Measurements from ENCODE around the gene VWC2.
A peak's percentile ranks its signal among the peaks of the same experiment; 100 is the strongest.

The VWC2 gene

GRCh38 chr7:49773218-49773935 lies at the start of gene VWC2:
Gene VWC2 (plus strand): TSS chr7:49773638. CDS start chr7:49775436, 1,798 bp downstream.
- Mint-ChIP-seq H3K36me3 (ENCODE audit: low read depth) (no peaks in the 10 kb centered on the region), H3K27me3 (ENCODE audit: low read depth) (peaks cover 61% of the 10 kb centered on the region), H3K9me3 (no peaks in the 10 kb centered on the region), H3K27ac (peak within 1 kb of the TSS; percentile 67), H3K4me1 (ENCODE audit: low read depth) (peaks cover 3% of the 10 kb centered on the region), H3K4me3 (peak within 1 kb of the TSS; percentile 38)
- no peak for DNase-seq (ENCODE audit: low spot score)

GRCh38 chr7:49724071-49724470 lies 49.4 kb upstream of the VWC2 start:
- Mint-ChIP-seq H3K27me3 (ENCODE audit: low read depth) (no peaks in the 10 kb centered on the region), H3K36me3 (ENCODE audit: low read depth) (no peaks in the 10 kb centered on the region), H3K4me3 (no peak overlapping the region), H3K9me3 (no peaks in the 10 kb centered on the region), H3K4me1 (ENCODE audit: low read depth) (no peaks in the 10 kb centered on the region), H3K27ac (no peak overlapping the region)
- no peak for DNase-seq (ENCODE audit: low spot score)

- no peaks in the 10 kb centered on the region for H3K36me3 Mint-ChIP-seq (ENCODE audit: low read depth)
- H3K27me3 Mint-ChIP-seq (ENCODE audit: low read depth), result no peaks in the 10 kb centered on the region
- H3K4me1 Mint-ChIP-seq (ENCODE audit: low read depth), result no peaks in the 10 kb centered on the region
- no peak overlapping the region for H3K4me3 Mint-ChIP-seq
- H3K27ac Mint-ChIP-seq, result no peak overlapping the region
- DNase-seq (ENCODE audit: low spot score), result no peak
- no peaks in the 10 kb centered on the region for H3K9me3 Mint-ChIP-seq
Measured at GRCh38 chr7:49731836-49732235, 41.6 kb upstream of the VWC2 start.

GRCh38 chr7:49762666-49763065 lies 10.8 kb upstream of the VWC2 start:
- H3K36me3 Mint-ChIP-seq (ENCODE audit: low read depth), result no peaks in the 10 kb centered on the region
- no peak overlapping the region for H3K27ac Mint-ChIP-seq
- no peaks in the 10 kb centered on the region for H3K9me3 Mint-ChIP-seq
- no peak overlapping the region for H3K4me3 Mint-ChIP-seq
- no peaks in the 10 kb centered on the region for H3K4me1 Mint-ChIP-seq (ENCODE audit: low read depth)
- no peak for DNase-seq (ENCODE audit: low spot score)
- H3K27me3 Mint-ChIP-seq (ENCODE audit: low read depth), result no peaks in the 10 kb centered on the region

- H3K9me3 Mint-ChIP-seq, result no peaks in the 10 kb centered on the region
- no peak for DNase-seq (ENCODE audit: low spot score)
- no peak overlapping the region for H3K4me3 Mint-ChIP-seq
- no peaks in the 10 kb centered on the region for H3K36me3 Mint-ChIP-seq (ENCODE audit: low read depth)
- no peaks in the 10 kb centered on the region for H3K27me3 Mint-ChIP-seq (ENCODE audit: low read depth)
- no peak overlapping the region for H3K27ac Mint-ChIP-seq
- no peaks in the 10 kb centered on the region for H3K4me1 Mint-ChIP-seq (ENCODE audit: low read depth)
Measured at GRCh38 chr7:49763791-49764190, 9.6 kb upstream of the VWC2 start.

GRCh38 chr7:49766966-49767365 lies 6.5 kb upstream of the VWC2 start:
- no peak for DNase-seq (ENCODE audit: low spot score)
- Mint-ChIP-seq H3K36me3 (ENCODE audit: low read depth) (no peaks in the 10 kb centered on the region), H3K4me3 (no peak overlapping the region), H3K27me3 (ENCODE audit: low read depth) (peaks cover 19% of the 10 kb centered on the region), H3K4me1 (ENCODE audit: low read depth) (no peaks in the 10 kb centered on the region), H3K27ac (no peak overlapping the region), H3K9me3 (no peaks in the 10 kb centered on the region)

- Mint-ChIP-seq H3K27me3 (ENCODE audit: low read depth) (peaks cover 27% of the 10 kb centered on the region), H3K4me1 (ENCODE audit: low read depth) (no peaks in the 10 kb centered on the region), H3K9me3 (no peaks in the 10 kb centered on the region), H3K27ac (no peak overlapping the region), H3K4me3 (no peak overlapping the region), H3K36me3 (ENCODE audit: low read depth) (no peaks in the 10 kb centered on the region)
- no peak for DNase-seq (ENCODE audit: low spot score)
Measured at GRCh38 chr7:49767719-49768118, 5.7 kb upstream of the VWC2 start.

GRCh38 chr7:49768254-49768653 lies 5.2 kb upstream of the VWC2 start:
- H3K4me3 Mint-ChIP-seq, result no peak overlapping the region
- H3K27me3 Mint-ChIP-seq (ENCODE audit: low read depth), result peaks cover 32% of the 10 kb centered on the region
- no peak for DNase-seq (ENCODE audit: low spot score)
- no peak overlapping the region for H3K27ac Mint-ChIP-seq
- H3K9me3 Mint-ChIP-seq, result no peaks in the 10 kb centered on the region
- H3K36me3 Mint-ChIP-seq (ENCODE audit: low read depth), result no peaks in the 10 kb centered on the region
- peaks cover 3% of the 10 kb centered on the region for H3K4me1 Mint-ChIP-seq (ENCODE audit: low read depth)

- no peaks in the 10 kb centered on the region for H3K9me3 Mint-ChIP-seq
- peaks cover 3% of the 10 kb centered on the region for H3K4me1 Mint-ChIP-seq (ENCODE audit: low read depth)
- no peak for DNase-seq (ENCODE audit: low spot score)
- no peaks in the 10 kb centered on the region for H3K36me3 Mint-ChIP-seq (ENCODE audit: low read depth)
- H3K4me3 Mint-ChIP-seq, result no peak overlapping the region
- H3K27ac Mint-ChIP-seq, result no peak overlapping the region
- H3K27me3 Mint-ChIP-seq (ENCODE audit: low read depth), result peaks cover 33% of the 10 kb centered on the region
Measured at GRCh38 chr7:49768835-49769234, 4.6 kb upstream of the VWC2 start.

GRCh38 chr7:49769285-49769857 lies 4.1 kb upstream of the VWC2 start:
- H3K27ac Mint-ChIP-seq, result no peak overlapping the region
- H3K4me3 Mint-ChIP-seq, result no peak overlapping the region
- H3K4me1 Mint-ChIP-seq (ENCODE audit: low read depth), result peaks cover 3% of the 10 kb centered on the region
- DNase-seq (ENCODE audit: low spot score), result no peak
- no peaks in the 10 kb centered on the region for H3K9me3 Mint-ChIP-seq
- H3K27me3 Mint-ChIP-seq (ENCODE audit: low read depth), result peaks cover 33% of the 10 kb centered on the region
- H3K36me3 Mint-ChIP-seq (ENCODE audit: low read depth), result no peaks in the 10 kb centered on the region

- H3K36me3 Mint-ChIP-seq (ENCODE audit: low read depth), result no peaks in the 10 kb centered on the region
- H3K27me3 Mint-ChIP-seq (ENCODE audit: low read depth), result peaks cover 39% of the 10 kb centered on the region
- no peaks in the 10 kb centered on the region for H3K9me3 Mint-ChIP-seq
- peaks cover 3% of the 10 kb centered on the region for H3K4me1 Mint-ChIP-seq (ENCODE audit: low read depth)
- DNase-seq (ENCODE audit: low spot score), result no peak
- no peak overlapping the region for H3K27ac Mint-ChIP-seq
- no peak overlapping the region for H3K4me3 Mint-ChIP-seq
Measured at GRCh38 chr7:49770838-49771237, 2.6 kb upstream of the VWC2 start.

- no peaks in the 10 kb centered on the region for H3K9me3 Mint-ChIP-seq
- H3K27ac Mint-ChIP-seq, result no peak overlapping the region
- no peaks in the 10 kb centered on the region for H3K36me3 Mint-ChIP-seq (ENCODE audit: low read depth)
- H3K4me1 Mint-ChIP-seq (ENCODE audit: low read depth), result peaks cover 3% of the 10 kb centered on the region
- DNase-seq (ENCODE audit: low spot score), result no peak
- H3K27me3 Mint-ChIP-seq (ENCODE audit: low read depth), result peaks cover 47% of the 10 kb centered on the region
- H3K4me3 Mint-ChIP-seq, result no peak overlapping the region
Measured at GRCh38 chr7:49771427-49772176, 1.8 kb upstream of the VWC2 start.

- peaks cover 3% of the 10 kb centered on the region for H3K4me1 Mint-ChIP-seq (ENCODE audit: low read depth)
- DNase-seq (ENCODE audit: low spot score), result no peak
- no peaks in the 10 kb centered on the region for H3K9me3 Mint-ChIP-seq
- H3K4me3 Mint-ChIP-seq, result peak overlapping the region; percentile 38
- peaks cover 59% of the 10 kb centered on the region for H3K27me3 Mint-ChIP-seq (ENCODE audit: low read depth)
- H3K27ac Mint-ChIP-seq, result peak overlapping the region; percentile 67
- no peaks in the 10 kb centered on the region for H3K36me3 Mint-ChIP-seq (ENCODE audit: low read depth)
Measured at GRCh38 chr7:49772916-49773217, 571 bp upstream of the VWC2 start.

- Mint-ChIP-seq H3K27me3 (ENCODE audit: low read depth) (peaks cover 64% of the 10 kb centered on the region), H3K27ac (no peak overlapping the region), H3K4me3 (no peak overlapping the region), H3K9me3 (no peaks in the 10 kb centered on the region), H3K36me3 (ENCODE audit: low read depth) (no peaks in the 10 kb centered on the region), H3K4me1 (ENCODE audit: low read depth) (peaks cover 3% of the 10 kb centered on the region)
- no peak for DNase-seq (ENCODE audit: low spot score)
Measured at GRCh38 chr7:49773936-49774458, 559 bp downstream of the VWC2 start.
